GM21367 (cell line): ENCODE measurements around the gene TP53.

Source experiments
- ATAC-seq: cut with Tn5 transposase; IDR thresholded peaks from one replicate; pipeline ENCODE4 v1.9.1; 2021; ENCODE audit not compliant: unreplicated experiment

The TP53 gene

DNA sequence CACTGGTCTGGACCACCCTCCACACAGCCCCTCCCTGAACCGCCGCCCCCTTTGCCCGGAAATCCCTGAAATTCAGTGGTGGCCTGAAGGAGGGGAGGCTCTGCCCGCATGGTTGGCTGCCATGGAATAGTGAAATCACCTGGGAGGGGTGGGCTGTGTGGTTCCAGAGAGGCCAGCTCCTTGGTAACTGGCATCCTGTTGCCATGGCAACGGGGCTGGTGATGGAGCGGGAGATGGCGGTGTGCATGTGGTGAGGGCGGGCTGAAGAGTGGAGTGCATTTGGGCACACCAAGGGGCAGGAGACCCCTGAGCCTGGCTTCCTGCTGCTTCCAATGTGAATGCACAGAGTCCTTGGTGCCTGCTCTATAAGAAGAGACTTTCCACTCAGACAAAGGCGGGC lies 20.2 kb upstream of the TP53 start:
- no peak for ATAC-seq

DNA sequence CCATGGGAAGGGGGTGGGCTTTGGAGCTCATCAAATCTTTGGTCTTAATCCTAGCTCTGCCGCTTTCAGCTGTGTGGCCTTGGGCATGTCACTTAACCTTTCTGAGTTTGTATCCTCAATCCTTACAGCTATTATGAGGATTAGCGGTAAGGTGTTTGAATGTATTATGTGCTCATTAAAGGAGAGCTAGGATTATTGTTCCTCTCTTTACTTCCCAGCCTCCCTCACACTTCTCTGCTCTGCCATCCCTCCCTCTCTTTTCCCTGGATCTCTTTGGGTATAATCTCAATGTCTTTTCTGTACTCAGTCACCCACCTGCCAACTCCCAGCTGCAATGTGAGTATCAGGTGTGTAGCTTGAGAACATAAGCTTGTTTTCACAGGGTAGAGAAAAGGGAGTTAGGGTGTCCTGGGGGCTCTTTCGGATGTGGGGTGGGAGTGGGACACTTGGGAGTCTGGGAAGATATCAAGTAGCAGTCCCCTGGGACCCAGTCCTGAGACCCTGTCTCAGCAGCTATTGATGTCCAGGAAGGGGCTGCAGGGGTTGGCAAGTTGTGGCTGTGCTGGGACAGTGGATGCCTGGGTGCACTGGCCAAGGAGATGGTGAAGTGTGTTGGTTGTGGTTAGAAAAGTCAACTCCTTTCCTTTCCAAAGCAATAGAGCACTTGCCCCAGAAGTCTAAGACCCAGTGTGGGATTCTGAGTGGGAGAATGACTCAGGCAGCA lies 19.5 kb upstream of the TP53 start:
- ATAC-seq = no peak

DNA sequence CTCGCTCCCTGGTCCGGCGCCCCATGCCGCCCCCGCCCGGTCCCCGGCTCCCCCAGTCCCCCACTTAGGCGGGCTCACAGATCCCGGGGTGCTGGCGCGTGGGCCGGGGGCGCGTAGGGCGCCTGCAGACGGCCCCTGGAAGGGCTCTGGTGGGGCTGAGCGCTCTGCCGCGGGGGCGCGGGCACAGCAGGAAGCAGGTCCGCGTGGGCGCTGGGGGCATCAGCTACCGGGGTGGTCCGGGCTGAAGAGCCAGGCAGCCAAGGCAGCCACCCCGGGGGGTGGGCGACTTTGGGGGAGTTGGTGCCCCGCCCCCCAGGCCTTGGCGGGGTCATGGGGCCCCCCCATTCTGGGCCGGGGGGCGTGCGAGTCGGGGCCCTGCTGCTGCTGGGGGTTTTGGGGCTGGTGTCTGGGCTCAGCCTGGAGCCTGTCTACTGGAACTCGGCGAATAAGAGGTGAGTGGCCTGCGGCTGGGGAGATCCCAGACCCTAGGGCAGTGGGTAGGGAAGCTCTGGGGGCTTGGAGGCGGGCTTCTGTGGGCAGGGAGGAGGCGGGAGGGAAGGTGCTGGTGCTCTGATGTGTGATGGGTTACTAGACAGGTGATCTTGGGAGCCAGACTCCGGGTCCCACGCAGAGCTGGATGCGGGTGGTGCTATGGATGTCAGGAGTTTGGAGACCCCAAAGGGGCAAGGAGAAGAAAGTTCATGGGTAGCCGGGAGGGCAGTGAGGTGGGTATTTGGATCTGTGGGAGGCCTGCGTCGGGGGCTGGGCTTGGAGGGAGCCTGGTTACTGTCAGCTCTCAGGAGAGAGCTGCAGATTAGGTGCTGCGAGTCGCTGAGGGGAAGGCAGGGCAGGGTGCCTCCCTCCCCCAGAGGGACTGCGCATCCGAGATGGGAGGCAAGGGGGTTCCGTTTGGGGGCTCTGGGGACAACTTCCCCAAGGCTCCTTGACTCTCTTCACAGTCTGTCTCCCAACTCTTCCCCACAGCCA lies 18.3 kb upstream of the TP53 start:
- no peak for ATAC-seq

DNA sequence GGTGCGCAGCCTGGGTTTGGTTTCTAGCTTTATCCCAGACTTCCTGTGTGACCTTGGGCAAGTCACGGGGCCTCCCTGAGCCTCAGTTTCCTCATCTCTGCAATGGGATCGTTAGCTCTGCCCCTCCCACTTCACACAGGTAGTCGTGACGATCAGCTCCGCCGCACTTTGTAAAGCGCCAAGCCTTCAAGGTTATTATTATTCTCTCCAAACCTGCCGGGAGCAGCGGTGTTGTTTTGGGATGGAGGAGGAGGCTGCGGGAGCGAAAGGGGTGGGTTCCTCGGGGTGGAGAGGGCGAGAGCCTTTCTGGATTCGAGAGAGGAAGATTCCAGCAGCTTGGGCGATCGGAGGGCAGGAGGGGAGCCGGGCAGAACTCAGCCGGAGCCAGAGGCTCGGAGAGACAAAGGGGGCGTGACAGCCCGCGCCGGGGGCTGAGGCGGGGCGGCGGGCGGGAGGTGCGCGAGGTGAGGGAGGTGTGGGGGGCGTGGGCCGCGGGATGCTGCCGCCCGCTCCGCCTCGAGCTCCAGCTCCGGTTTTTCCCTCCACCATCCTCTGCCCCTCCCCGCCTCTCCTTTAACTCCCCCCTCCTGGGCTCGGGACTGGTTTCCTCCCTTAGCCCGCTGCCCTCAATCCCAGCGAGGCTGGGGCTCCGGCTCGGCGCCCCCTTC lies 17.4 kb upstream of the TP53 start, which contains the start of gene EFNB3:
EFNB3 (plus strand) TSS at position 602 of the 668 bp plus-strand sequence. CDS start 397 bp downstream, outside the sequence.
- no peak for ATAC-seq

DNA sequence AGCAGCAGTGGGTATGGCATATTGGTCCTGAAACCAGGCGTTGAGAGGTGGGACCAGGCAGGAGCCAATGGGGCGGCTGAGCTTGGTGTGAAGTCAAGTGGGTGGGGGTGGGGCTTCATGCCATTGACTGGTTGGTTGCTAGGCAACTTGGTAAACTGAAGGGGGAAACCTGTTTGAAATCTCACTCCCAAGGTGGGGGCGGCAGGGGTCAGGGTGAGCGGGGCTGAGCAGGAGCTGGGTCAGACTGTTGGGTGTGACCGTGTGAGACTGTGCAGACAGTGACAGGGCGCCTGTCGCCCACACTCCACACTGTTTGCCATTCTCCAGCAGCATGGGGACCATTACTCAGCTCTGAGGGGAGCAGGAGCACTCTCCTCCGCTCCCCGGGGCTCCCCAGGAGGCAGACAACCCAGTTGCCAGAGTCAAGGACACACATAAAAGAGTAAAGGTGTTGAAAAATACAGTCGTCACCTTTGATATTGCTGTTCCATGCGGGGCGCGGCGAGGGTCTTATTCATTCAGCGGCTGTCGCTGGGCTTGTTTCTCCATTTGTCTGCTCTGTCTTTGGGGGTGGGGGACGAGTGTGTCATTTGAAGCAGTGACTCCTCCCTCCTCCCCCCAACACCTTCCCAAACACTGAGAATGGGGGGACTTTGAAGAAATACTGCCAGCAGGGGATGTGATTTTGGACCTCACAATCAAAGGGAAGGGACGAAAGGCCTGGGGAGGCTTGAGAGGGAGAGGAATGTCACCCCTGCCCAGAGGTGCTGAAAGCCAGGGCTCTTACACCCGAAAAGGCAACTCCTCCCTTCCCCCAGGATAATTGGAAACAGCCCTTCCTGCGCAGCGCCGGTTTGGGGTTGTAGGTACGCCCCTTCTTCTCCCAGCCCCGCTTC lies 16.5 kb upstream of the TP53 start:
- ATAC-seq = no peak

DNA sequence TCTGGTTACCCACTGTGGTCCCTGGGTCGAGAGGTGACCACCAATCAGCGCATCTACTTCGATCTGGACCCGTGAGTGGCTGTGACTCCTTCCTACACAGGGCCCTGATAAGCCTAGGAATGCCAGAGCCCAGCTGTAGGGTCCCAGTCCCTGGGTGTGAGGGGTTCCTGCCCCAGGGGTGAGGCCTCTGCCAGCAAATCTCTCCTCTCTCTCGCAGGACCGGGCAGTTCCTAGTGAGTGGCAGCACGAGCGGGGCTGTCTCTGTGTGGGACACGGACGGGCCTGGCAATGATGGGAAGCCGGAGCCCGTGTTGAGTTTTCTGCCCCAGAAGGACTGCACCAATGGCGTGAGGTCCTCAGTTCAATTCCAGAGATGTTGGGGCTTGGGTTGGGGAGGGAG lies 15.5 kb upstream of the TP53 start:
- ATAC-seq = no peak

DNA sequence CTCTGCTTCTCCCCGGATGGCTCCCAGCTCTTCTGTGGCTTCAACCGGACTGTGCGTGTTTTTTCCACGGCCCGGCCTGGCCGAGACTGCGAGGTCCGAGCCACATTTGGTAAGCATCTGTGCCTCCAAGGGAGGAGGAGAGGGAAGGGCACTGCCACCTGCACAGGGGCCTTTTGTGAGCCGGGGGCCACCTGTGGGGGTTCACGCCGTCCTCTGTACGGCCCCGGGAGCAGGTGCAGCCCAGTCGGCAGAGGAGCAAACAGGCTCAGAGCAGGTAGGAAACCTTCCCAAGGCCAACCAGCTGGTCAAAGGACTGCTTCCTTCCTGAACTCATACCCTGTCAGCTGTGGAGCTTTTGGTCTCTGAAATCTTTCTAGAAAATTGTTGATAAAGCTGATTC lies 14.4 kb upstream of the TP53 start:
- no peak for ATAC-seq

DNA sequence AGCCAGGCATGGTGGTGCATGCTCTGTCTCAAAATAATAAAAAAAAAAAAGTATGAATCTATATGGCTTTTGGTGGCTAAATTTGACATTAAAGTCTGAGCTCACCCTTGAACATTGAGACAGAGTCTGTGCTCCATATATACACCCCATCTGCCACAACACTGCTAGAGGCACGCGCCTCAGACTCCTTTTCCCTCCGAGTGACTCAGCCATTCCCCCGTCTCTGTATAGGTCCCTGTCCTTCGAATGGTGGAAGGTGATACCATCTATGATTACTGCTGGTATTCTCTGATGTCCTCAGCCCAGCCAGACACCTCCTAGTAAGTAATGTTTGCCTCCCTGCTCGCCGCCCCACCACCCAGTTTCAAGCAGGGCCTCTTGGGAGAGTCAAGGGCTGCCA lies 13.2 kb upstream of the TP53 start:
- ATAC-seq = no peak

DNA sequence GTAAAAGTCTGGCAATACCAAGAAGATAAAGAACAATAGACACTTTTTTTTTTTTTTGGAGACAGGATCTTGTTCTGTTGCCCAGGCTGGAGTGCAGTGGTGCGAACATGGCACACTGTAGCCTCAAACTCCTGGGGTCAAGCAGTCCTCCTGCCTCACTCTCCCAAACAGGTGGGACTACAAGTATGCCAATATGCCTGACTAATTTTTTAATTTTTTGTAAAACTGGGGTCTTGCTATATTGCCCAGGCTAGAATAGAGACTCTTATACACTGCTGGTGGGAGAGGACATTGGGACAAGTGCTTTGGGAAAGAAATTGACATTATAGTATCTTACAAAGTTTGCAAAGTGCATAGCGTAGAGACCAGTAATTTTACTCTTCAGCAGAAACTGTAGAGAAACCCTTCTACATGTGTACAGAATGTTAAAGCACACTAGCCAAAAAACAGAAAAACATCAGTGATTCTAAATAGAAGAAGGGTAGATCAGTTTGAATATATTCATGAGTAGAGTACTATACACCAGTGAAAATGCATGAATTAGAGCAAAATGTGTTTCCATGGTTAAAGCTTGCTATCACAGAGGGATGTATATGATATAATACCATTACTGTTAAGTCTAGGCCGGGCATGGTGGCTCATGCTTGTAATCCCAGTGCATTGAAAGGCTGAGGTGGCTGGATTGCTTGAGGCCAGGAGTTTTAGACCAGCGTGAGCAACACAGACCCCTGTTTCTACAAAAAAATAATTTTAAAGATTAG lies 10.7 kb upstream of the TP53 start:
- ATAC-seq = no peak

DNA sequence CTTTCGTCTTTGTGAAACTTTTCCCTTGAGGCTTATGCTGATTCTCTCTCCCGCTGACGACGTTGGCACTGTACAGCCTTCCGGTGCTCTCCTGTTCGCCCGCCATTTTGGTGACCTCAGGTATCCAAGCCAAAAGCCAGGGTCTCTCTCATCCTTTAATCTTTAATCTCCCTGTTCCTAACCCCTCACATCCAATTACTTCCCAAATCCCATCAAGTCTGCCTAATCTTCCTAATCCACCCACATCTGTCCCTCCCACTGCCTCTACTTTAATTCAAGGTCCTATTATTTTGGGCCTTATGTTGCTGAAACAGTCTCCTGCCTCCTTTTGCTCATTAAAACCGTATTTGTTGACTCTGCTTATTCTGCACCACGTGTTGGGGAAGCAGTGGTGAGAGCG lies 8.3 kb upstream of the TP53 start:
- no peak for ATAC-seq

DNA sequence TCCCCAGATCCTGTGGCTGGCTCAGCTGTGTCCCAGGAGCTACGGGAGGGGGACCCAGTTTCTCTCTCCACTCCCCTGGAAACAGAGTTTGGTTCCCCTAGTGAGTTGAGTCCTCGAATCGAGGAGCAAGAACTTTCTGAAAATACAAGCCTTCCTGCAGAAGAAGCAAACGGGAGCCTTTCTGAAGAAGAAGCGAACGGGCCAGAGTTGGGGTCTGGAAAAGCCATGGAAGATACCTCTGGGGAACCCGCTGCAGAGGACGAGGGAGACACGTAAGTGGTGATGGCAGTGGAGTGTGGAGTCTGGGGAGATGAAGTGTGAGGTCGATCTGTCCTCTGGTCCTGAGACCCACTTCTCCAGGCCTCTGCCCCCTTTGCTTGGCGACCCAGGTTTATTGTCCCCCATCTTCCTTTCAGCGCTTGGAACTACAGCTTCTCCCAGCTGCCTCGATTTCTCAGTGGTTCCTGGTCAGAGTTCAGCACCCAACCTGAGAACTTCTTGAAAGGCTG lies 1.6 kb upstream of the TP53 start:
- ATAC-seq = no peak

DNA sequence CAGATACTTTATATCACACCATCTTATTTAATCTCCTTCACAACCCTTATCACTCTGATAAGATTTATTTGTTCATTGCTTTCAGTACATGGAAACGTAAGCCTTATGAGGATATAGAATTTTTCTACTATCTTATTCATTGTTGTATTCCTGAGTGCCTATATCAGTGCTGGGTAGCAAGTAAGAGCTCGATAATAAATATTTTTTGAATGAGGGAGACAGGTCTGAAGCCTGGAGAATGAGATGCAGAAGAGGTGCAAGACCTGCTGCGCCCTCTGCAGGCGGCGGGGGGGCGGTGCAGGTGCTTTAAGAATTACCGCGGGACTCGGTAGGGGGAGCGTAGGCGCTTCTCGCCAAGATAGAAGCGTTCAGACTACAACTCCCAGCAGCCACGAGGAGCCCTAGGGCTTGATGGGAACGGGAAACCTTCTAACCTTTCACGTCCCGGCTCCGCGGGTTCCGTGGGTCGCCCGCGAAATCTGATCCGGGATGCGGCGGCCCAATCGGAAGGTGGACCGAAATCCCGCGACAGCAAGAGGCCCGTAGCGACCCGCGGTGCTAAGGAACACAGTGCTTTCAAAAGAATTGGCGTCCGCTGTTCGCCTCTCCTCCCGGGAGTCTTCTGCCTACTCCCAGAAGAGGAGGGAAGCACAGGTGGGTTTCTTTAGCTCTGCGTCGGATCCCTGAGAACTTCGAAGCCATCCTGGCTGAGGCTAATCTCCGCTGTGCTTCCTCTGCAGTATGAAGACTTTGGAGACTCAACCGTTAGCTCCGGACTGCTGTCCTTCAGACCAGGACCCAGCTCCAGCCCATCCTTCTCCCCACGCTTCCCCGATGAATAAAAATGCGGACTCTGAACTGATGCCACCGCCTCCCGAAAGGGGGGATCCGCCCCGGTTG lies 868 bp upstream of the TP53 start, which contains the start of gene WRAP53:
WRAP53 (plus strand) TSS at position 570 of the 900 bp plus-strand sequence; CDS start at position 742, 172 bp downstream.
- ATAC-seq = peak; percentile 58

DNA sequence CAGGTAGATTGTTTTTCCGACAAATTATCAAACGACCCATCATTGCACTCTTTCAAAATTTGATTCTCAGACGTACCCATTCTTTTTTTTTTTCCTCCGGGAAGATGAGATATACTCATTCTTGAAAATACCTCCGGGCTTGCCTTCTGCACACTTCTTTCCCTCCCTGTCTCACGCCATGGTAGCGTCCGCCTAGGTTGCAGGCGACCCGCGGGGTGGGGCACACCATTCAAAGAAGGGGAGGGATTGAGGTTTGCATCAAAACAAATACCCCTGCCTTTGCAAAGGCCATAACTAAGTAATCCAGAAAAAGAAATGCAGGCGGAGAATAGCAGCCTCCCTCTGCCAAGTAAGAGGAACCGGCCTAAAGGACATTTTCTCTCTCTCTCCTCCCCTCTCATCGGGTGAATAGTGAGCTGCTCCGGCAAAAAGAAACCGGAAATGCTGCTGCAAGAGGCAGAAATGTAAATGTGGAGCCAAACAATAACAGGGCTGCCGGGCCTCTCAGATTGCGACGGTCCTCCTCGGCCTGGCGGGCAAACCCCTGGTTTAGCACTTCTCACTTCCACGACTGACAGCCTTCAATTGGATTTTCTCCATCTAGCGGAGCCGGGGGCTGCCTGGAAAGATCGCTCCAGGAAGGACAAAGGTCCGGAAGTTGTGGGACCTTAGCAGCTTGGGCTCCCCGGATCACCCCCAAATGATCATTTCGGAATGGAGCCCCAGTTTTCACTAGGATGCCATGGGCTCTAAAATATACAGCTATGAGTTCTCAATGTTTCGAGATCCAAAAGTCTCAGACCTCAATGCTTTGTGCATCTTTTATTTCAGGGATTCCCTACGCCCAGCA lies 843 bp downstream of the TP53 start:
- ATAC-seq = peak; percentile 27

DNA sequence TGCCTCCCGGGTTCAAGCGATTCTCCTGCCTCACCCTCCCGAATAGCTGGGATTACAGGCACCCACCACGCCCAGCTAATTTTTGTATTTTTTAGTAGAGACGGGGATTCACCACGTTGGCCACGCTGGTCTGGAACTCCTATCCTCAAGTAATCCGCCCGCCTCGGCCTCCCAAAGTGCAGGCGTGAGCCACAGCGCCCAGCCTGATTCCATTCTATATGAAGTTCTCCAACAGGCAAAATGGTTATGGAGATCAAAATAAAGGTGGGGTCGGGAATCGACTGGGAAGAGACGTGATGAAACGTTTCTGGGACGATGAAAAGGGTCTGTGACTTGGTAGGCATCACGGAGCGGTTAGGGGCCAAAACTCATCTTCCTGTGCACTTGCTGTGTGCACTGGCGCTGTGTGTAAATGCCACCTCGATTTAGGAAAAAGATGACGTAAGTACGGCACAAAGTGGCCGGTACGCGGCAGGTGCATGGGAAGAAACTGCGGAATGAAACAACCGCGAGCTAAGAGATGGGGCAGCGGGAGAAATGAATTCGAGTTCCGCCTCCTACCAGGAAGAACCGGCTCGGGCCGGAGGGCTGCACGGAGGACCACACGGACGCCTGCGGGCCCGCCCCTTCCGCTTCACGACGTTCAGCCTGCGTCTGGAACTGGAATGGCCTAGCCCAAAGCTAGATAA lies 1.6 kb downstream of the TP53 start:
- ATAC-seq = peak; percentile 48

DNA sequence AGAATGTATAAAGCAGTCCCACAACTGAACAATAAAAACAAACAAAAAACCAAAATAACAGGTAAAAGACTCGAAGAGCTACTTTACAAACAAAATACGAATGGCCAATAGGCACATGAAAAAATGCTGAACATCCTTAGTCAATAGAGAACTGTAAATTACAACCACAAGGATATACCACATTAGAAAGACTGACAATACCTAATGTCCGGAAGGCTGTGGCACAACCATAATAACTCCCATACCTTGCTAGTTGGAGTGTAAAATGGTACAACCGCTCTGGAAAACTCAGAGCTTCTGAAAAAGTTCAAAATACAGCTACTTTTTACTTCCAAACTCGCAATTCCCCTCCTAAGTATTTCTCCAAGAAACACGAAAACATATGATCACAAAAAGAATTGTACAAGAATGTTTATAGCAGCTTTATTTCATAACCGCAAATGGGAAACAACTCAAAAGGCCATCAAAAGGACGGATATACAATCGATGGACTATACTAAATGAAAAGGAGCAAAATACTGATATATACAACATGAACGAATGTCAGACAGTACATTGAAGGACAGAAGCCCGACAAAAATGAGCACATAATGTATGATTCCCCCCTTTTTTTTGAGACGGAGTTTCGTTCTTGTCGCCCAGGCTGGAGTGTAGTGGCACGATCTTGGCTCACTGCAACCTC lies 2.3 kb downstream of the TP53 start:
- no peak for ATAC-seq

DNA sequence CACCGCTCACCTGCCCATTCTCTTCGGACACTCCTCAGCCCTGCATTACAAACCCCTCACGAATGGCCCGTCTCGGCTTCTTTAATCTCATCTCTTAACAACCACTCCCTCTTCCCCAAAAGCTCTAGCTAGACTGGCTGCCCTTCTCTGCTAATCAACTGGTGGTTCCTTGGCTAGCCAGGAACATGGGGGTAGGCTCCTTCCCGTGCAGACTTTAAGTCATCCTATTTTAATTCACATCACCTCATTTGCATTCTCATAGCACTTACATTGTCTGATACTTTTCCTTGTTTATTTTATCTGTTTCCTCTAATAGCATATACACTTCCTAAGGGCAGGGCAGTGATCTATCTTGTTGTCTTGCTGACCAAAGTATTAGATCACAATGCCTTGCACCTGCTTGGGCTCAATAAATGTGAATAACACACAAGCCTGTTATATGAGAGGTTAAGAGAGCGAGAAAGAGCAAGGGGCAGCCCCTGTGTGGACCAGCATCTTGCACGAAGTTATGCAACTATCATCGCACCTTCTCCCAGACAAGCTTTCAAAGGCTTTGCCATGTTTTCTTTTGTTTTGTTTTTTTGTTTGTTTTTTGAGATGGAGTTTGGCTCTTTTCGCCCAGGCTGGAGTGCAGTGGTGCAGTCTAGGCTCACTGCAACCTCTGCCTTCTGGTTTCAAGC lies 9.8 kb downstream of the TP53 start:
- ATAC-seq = no peak
